SH-SY5Y (cell line): ENCODE data around the gene RBBP8NL.

Experiments used
- GATA2 ChIP-seq: IDR thresholded peaks from 2 replicates; pipeline ENCODE4 v1.6.1; 2011; ENCODE audit warnings: mild to moderate bottlenecking, low read depth, low read length
- GATA3 ChIP-seq: IDR thresholded peaks from 2 replicates; pipeline ENCODE4 v1.6.1; 2011; ENCODE audit warnings: low read depth, mild to moderate bottlenecking, low read length, moderate library complexity

DNA sequence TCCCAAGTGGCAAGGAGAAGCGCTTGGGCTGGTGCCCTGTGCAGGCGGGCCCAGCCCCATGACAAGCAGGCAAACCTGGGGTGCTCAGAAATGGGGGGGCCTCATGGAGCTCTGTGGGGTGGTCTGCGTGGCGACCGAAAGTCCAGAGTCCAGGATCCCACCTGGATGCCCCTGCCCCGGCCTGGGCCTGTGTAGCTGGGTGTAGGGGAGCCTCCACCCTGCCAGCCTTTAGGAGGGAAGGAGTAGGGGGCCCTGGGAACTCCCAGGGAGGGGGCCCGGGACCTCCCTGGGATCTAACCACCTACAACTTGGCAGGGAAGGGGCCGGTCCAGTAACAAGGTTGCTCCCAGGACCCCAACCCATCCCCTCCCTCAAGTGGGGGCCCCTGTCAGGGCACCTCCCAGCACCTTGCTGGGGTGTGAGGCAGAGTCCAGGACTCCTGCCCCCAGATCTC, 55.7 kb downstream of the RBBP8NL start:
- no peak for TF ChIP-seq GATA2
- TF ChIP-seq GATA3 = no peak
